Heart left ventricle (tissue), 16 donors: ENCODE measurements around the gene PIPOX. TPM values are rescaled to one million over a fixed set of nuclear protein-coding genes. Genes with fewer than 3 reads are reported as not detected.
A peak's percentile ranks its signal among the peaks of the same experiment; 100 is the strongest.

Experiments
- ATAC-seq, 4 donors: fragments of 200-7000 bp; cut with Tn5 transposase; one replicate each; pipeline ENCODE4 v1.9.1; 2020 to 2022; ENCODE audit warnings: moderate library complexity in 4 of 4, mild to moderate bottlenecking in 3 of 4, moderate number of reproducible peaks in 1 of 4
- DNase-seq, 5 donors: peaks; one replicate each; pipeline ENCODE4 v3.0.0-alpha.2; 2020
- H3K27ac ChIP-seq, 12 donors: fragments of 200-600 bp; sonication (generic) in 4 of 12; one replicate each; pipeline versions ENCODE4 v1.5.0 to v1.8.0; 2016 to 2022; ENCODE audit warnings: mild to moderate bottlenecking in 2 of 12
- H3K27me3 ChIP-seq, 9 donors: fragments of 200-600 bp; sonication (generic) in 2 of 9; one replicate each; pipeline versions ENCODE4 v1.5.1 to v1.8.0; 2016 to 2022; ENCODE audit warnings: mild to moderate bottlenecking in 3 of 9
- H3K36me3 ChIP-seq, 9 donors: fragments of 200-600 bp; sonication (generic) in 2 of 9; one replicate each; pipeline versions ENCODE4 v1.5.0 to v1.8.0; 2018 to 2022; ENCODE audit warnings: mild to moderate bottlenecking in 2 of 9
- H3K4me1 ChIP-seq, 12 donors: fragments of 200-600 bp; sonication (generic) in 4 of 12; one replicate each; pipeline versions ENCODE4 v1.5.0 to v1.8.0; 2016 to 2022; ENCODE audit warnings: mild to moderate bottlenecking in 3 of 12
- H3K4me3 ChIP-seq, 12 donors: fragments of 200-600 bp; sonication (generic) in 4 of 12; one replicate each; pipeline versions ENCODE4 v1.5.0 to v1.8.0; 2017 to 2022; ENCODE audit warnings: mild to moderate bottlenecking in 9 of 12, moderate library complexity in 4 of 12
- H3K9me3 ChIP-seq, 12 donors: fragments of 200-600 bp; sonication (generic) in 4 of 12; one replicate each; pipeline versions ENCODE4 v1.5.0 to v1.8.0; 2016 to 2022; ENCODE audit warnings: mild to moderate bottlenecking in 1 of 12
- POLR2A ChIP-seq, 2 donors: fragments of 450-650 bp; IDR thresholded peaks; one replicate each; pipeline ENCODE4 v1.6.1; 2017; ENCODE audit warnings: antibody characterized with exemption in 2 of 2, mild to moderate bottlenecking in 2 of 2, moderate library complexity in 2 of 2
- WGBS, 4 donors: extraction: QIAGEN DNeasy Blood & Tissue Kit in 2 of 4; methylation state at CpG; one replicate each; pipeline versions ENCODE4 v1.1.5 to v1.1.7; 2013 to 2018; 5-methylcytosine and 5-hydroxymethylcytosine counted together
- intact Hi-C, 10 donors: fragments of 100-400 bp; cut with DNase I; formaldehyde crosslinking; loops; one replicate each; pipeline versions ENCODE4 v1.11.1 to v1.14.2; 2022
- long read RNA-seq, 3 donors: library from polyadenylated mRNA; unstranded; transcript quantifications; one replicate each; pipeline ENCODE4 v2.0.0, GENCODE V29; 2020 to 2021
- polyA plus RNA-seq, 2 donors: library from polyadenylated mRNA; stranded (reverse); fragments of 200-250 nt; gene quantifications; one replicate each; pipeline ENCODE4 v1.2.3, GENCODE V29; 2013
- total RNA-seq, 9 donors: library from RNA; depleted of rRNA in 2 of 9; stranded (reverse); fragments of >200 nt in 2 of 9; fragmentation: NEBNext Ultra II Directional in 3 of 9; extraction: Animal tissue kit (Norgen Biotek cat#: 25700) in 3 of 9; gene quantifications; one replicate each; pipeline versions ENCODE4 v1.1.0 to v1.2.4, GENCODE V29; 2016 to 2023
- TF ChIP-seq, protein P1 (sequence below), 12 donors: fragments of 200-600 bp; sonication (generic) in 4 of 12; IDR thresholded peaks; one replicate each; pipeline versions ENCODE4 v1.5.0 to v1.8.0; 2018 to 2022; ENCODE audit warnings: antibody characterized with exemption in 12 of 12, mild to moderate bottlenecking in 5 of 12
- donor health status: ischemic (EF 13 %, LVEDD 7.1; RV severe dilation, severe dysfunction).
- donor health status: healthy with polysubstance abuse.
- donor health status: DM: no; HTN: yes; CAD: no.
- donor health status: DM: no; HTN: no; CAD: no.
- donor health status: ischemic (EF 25% LVEDD 6.9; RV normal size, moderate dysfunction).
- donor health status: ischemic (EF 25% LVEDD 5.7; RV mildly dilated, moderate dysfunction).
- donor health status: healthy.
- donor health status: DM: yes; HTN: yes; CAD: no.
- donor health status: ischemic (EF 35%, LVEDD 5.7; RV mildly dilated, moderate dysfunction).
- donor health status: nonischemic (EF 11% LVEDD 7.7; RV severe dilation, severe dysfunction).
- donor health status: DM: yes; HTN: yes; CAD: no.
- donor health status: PGD.
- donor health status: ischemic (EF 29% LVEDD 5.4; RV normal size, mild dysfunction).
- donor health status: nonischemic (EF 23%, LVEDD 6.1; RV moderate dilation, normal function).

The PIPOX gene, protein sequence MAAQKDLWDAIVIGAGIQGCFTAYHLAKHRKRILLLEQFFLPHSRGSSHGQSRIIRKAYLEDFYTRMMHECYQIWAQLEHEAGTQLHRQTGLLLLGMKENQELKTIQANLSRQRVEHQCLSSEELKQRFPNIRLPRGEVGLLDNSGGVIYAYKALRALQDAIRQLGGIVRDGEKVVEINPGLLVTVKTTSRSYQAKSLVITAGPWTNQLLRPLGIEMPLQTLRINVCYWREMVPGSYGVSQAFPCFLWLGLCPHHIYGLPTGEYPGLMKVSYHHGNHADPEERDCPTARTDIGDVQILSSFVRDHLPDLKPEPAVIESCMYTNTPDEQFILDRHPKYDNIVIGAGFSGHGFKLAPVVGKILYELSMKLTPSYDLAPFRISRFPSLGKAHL
- total RNA-seq (1 to 10 TPM in 4 of 9 donors, under 1 TPM in 4, not detected in 1; 0.26 to 5.2 (median 1.00) TPM), polyA plus RNA-seq (under 1 TPM; 0.11 to 0.42 TPM)
- long read RNA-seq, donor 1: 0 reads
- long read RNA-seq, donor 2, partial matches to known transcripts: 0 of 1 reads
- long read RNA-seq, donor 2, other reads (novel, unspliced or antisense): 1 of 1 reads
- long read RNA-seq, donor 3: 0 reads

DNA sequence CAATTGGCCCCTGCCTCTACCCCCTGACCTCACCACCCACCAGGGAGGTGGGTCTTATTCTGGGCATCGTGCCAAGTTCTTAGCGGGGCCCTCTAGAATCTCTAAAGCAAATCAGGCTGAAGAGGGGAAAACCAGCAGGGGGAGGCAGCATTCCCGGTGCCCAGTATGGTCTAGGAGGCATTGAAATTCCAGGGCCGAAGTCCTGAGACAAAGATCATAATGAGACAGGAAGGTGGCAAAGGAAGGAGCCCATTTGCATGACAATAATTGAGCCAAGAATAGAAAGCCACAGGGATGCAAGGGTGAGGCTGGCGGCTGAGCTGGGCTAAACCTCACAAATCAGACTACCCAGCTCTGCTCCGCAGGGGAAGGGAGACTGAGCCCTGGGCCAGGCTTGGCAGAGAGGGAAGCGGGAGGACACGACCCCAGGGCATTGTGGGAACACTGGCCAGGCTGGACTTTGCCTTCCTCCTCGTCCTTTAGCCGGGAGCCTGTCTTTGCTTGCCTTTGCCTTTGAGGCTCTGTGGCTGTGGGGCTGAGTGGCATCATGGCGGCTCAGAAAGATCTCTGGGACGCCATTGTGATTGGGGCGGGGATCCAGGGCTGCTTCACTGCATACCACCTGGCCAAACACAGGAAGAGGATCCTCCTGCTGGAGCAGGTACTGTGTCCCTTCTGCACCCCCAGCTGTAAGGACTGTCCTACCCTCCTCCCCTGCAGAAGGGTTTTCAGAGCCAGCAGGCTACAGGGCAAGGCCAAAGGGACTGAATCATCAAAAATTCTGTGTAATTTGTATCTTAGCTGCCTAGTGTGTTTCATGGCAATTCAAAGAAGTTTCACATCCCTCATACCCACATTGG lies at the start of gene PIPOX:
TSS of gene PIPOX (plus strand) at position 463 of the 860 bp plus-strand sequence. CDS start at position 548, 85 bp downstream.
- Histone ChIP-seq H3K4me1 (peaks cover 0 to 40% (median 3%) of the 10 kb centered on the region in 12 donors), H3K27ac (peak within 1 kb of the TSS in 2 of 12 donors; percentile 20 to 89), H3K27me3 (peaks cover 0 to 20% (median 0%) of the 10 kb centered on the region in 9 donors), H3K36me3 (no peaks in the 10 kb centered on the region), H3K9me3 (no peaks in the 10 kb centered on the region), H3K4me3 (peak within 1 kb of the TSS in 1 of 12 donors; percentile 6)
- ATAC-seq (peak in 3 of 4 donors; percentile 62 to 72 (median 70)), DNase-seq (peak in 1 of 5 donors; percentile 50)
- 36 to 41% (median 38%) methylated on average over 10 to 13 of the region's 13 CpGs for WGBS, 4 donors
- TF ChIP-seq, protein P1, sequence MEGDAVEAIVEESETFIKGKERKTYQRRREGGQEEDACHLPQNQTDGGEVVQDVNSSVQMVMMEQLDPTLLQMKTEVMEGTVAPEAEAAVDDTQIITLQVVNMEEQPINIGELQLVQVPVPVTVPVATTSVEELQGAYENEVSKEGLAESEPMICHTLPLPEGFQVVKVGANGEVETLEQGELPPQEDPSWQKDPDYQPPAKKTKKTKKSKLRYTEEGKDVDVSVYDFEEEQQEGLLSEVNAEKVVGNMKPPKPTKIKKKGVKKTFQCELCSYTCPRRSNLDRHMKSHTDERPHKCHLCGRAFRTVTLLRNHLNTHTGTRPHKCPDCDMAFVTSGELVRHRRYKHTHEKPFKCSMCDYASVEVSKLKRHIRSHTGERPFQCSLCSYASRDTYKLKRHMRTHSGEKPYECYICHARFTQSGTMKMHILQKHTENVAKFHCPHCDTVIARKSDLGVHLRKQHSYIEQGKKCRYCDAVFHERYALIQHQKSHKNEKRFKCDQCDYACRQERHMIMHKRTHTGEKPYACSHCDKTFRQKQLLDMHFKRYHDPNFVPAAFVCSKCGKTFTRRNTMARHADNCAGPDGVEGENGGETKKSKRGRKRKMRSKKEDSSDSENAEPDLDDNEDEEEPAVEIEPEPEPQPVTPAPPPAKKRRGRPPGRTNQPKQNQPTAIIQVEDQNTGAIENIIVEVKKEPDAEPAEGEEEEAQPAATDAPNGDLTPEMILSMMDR (IDR thresholded peaks at IDR 0.05): no peak
- no peak for TF ChIP-seq POLR2A (IDR thresholded peaks at IDR 0.05)
- intact Hi-C loops: no loop called here

- Histone ChIP-seq H3K27me3 (no peaks in the 10 kb centered on the region), H3K9me3 (no peaks in the 10 kb centered on the region), H3K4me1 (peaks cover 0 to 9% (median 0%) of the 10 kb centered on the region in 12 donors), H3K36me3 (no peaks in the 10 kb centered on the region), H3K27ac (no peak overlapping the region), H3K4me3 (no peak overlapping the region)
- TF ChIP-seq, protein P1 (IDR thresholded peaks at IDR 0.05): no peak
- no peak for TF ChIP-seq POLR2A (IDR thresholded peaks at IDR 0.05)
- 91 to 95% (median 92%) methylated on average over 12 to 13 of the region's 13 CpGs for WGBS, 4 donors
- ATAC-seq: no peak
- intact Hi-C loops: no loop called here
- peak in 1 of 5 donors; percentile 20 for DNase-seq
These were observed 49.1 kb upstream of the PIPOX start for GRCh38 chr17:28993645-28994426.

DNA sequence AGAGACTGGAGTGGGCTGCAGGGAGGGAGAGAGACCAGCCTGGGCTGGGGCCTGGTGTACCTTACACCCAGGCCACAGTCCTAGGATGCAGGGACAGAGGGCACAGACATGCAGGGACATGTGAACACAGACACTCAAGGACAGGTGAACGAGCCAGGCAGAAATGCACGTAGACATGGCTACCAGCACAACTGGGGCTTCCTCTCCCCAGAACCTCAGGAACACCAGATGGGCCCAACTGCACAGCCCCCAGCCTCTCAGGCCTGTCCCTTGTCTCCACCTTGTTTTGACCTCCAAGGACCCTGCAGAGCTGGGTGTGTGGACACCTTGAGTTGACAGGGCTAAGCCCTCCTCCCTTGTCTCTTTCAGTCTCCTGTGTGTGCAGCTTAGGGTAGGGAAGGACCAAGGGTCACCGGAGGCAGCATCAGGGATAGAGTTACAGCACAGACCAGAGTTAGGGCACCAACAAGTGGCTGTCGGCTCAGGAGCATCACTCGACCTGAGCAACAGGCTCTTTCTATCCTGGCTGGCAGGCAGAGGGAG lies 46.3 kb upstream of the PIPOX start:
- ATAC-seq (no peak), DNase-seq (peak in 1 of 5 donors; percentile 42)
- H3K27ac ChIP-seq: no peak overlapping the region
- no peaks in the 10 kb centered on the region for H3K27me3 ChIP-seq
- H3K36me3 ChIP-seq: no peaks in the 10 kb centered on the region
- TF ChIP-seq POLR2A (IDR thresholded peaks at IDR 0.05): no peak
- TF ChIP-seq, protein P1 (IDR thresholded peaks at IDR 0.05): no peak
- no peak overlapping the region for H3K4me3 ChIP-seq
- intact Hi-C loops: no loop called here
- peaks cover 0 to 9% (median 0%) of the 10 kb centered on the region in 12 donors for H3K4me1 ChIP-seq
- WGBS, 4 donors: 65 to 76% (median 72%) methylated on average over 4 to 5 of the region's 5 CpGs
- no peaks in the 10 kb centered on the region for H3K9me3 ChIP-seq
